Measurements from ENCODE around the gene MYOM3. TPM values are rescaled to one million over a fixed set of nuclear protein-coding genes. Genes with fewer than 3 reads are reported as not detected.

Gene MYOM3
- total RNA-seq: not detected
- polyA plus RNA-seq: not detected

GRCh38 chr1:24111996-24112779, at the start of gene MYOM3:
TSS of gene MYOM3 (minus strand) at chr1:24112135. CDS start at chr1:24108636, 3,499 bp downstream.
- Mint-ChIP-seq H3K36me3 (no peaks in the 10 kb centered on the region), H3K9me3 (no peaks in the 10 kb centered on the region), H3K27me3 (peaks cover 30% of the 10 kb centered on the region), H3K27ac (peak within 1 kb of the TSS in 1 of 3 donors; percentile 85), H3K4me1 (peaks cover 0 to 9% (median 0%) of the 10 kb centered on the region in 4 donors), H3K4me3 (peak within 1 kb of the TSS in 1 of 4 donors; percentile 50)
- peak in 2 of 3 donors; percentile 29 to 66 for DNase-seq
- peak; percentile 79 to 86 for ATAC-seq (ENCODE audit: low read depth in 2 of 2)
- H3K4me3 ChIP-seq (ENCODE audit: low read depth, low read length): no peak within 1 kb of the TSS
- H3K4me1 ChIP-seq (ENCODE audit: control insufficient read depth, insufficient read depth, low read length, poor library complexity, severe bottlenecking): no peaks in the 10 kb centered on the region
- no peaks in the 10 kb centered on the region for H3K36me3 ChIP-seq (ENCODE audit: control insufficient read depth, insufficient read depth, low read length)
- no peak within 1 kb of the TSS for H3K27ac ChIP-seq (ENCODE audit: insufficient read depth, low read length, poor library complexity, severe bottlenecking)
- no peaks in the 10 kb centered on the region for H3K9me3 ChIP-seq (ENCODE audit: control insufficient read depth in 2 of 2, low read length in 2 of 2)
- H3K27me3 ChIP-seq (ENCODE audit: control insufficient read depth, insufficient read depth, low read length): peaks cover 3% of the 10 kb centered on the region

GRCh38 chr1:24161270-24161669, 49.3 kb upstream of the MYOM3 start:
- Histone ChIP-seq H3K4me3 (ENCODE audit: low read depth, low read length) (no peak overlapping the region), H3K27me3 (ENCODE audit: control insufficient read depth, insufficient read depth, low read length) (no peaks in the 10 kb centered on the region), H3K9me3 (ENCODE audit: control insufficient read depth in 2 of 2, low read length in 2 of 2) (no peaks in the 10 kb centered on the region), H3K36me3 (ENCODE audit: control insufficient read depth, insufficient read depth, low read length) (no peaks in the 10 kb centered on the region), H3K27ac (ENCODE audit: insufficient read depth, low read length, poor library complexity, severe bottlenecking) (no peak overlapping the region), H3K4me1 (ENCODE audit: control insufficient read depth, insufficient read depth, low read length, poor library complexity, severe bottlenecking) (no peaks in the 10 kb centered on the region)
- H3K4me3 Mint-ChIP-seq: no peak overlapping the region
- ATAC-seq (ENCODE audit: low read depth in 2 of 2): no peak
- peaks cover 20% of the 10 kb centered on the region for H3K36me3 Mint-ChIP-seq
- H3K27ac Mint-ChIP-seq: no peak overlapping the region
- H3K27me3 Mint-ChIP-seq: no peaks in the 10 kb centered on the region
- no peaks in the 10 kb centered on the region for H3K9me3 Mint-ChIP-seq
- no peaks in the 10 kb centered on the region for H3K4me1 Mint-ChIP-seq
- no peak for DNase-seq

- Mint-ChIP-seq H3K9me3 (no peaks in the 10 kb centered on the region), H3K27ac (no peak overlapping the region), H3K4me3 (no peak overlapping the region), H3K27me3 (no peaks in the 10 kb centered on the region), H3K36me3 (peaks cover 9% of the 10 kb centered on the region), H3K4me1 (no peaks in the 10 kb centered on the region)
- no peak for DNase-seq
- Histone ChIP-seq H3K4me3 (ENCODE audit: low read depth, low read length) (no peak overlapping the region), H3K27ac (ENCODE audit: insufficient read depth, low read length, poor library complexity, severe bottlenecking) (no peak overlapping the region), H3K4me1 (ENCODE audit: control insufficient read depth, insufficient read depth, low read length, poor library complexity, severe bottlenecking) (no peaks in the 10 kb centered on the region), H3K9me3 (ENCODE audit: control insufficient read depth in 2 of 2, low read length in 2 of 2) (no peaks in the 10 kb centered on the region), H3K36me3 (ENCODE audit: control insufficient read depth, insufficient read depth, low read length) (no peaks in the 10 kb centered on the region), H3K27me3 (ENCODE audit: control insufficient read depth, insufficient read depth, low read length) (no peaks in the 10 kb centered on the region)
- ATAC-seq (ENCODE audit: low read depth in 2 of 2): no peak
Measured at GRCh38 chr1:24159366-24159765, 47.4 kb upstream of the MYOM3 start.

- no peaks in the 10 kb centered on the region for H3K9me3 Mint-ChIP-seq
- Histone ChIP-seq H3K27ac (ENCODE audit: insufficient read depth, low read length, poor library complexity, severe bottlenecking) (no peak overlapping the region), H3K36me3 (ENCODE audit: control insufficient read depth, insufficient read depth, low read length) (no peaks in the 10 kb centered on the region), H3K9me3 (ENCODE audit: control insufficient read depth in 2 of 2, low read length in 2 of 2) (no peaks in the 10 kb centered on the region), H3K27me3 (ENCODE audit: control insufficient read depth, insufficient read depth, low read length) (no peaks in the 10 kb centered on the region), H3K4me3 (ENCODE audit: low read depth, low read length) (no peak overlapping the region), H3K4me1 (ENCODE audit: control insufficient read depth, insufficient read depth, low read length, poor library complexity, severe bottlenecking) (no peaks in the 10 kb centered on the region)
- no peak overlapping the region for H3K4me3 Mint-ChIP-seq
- H3K4me1 Mint-ChIP-seq: no peaks in the 10 kb centered on the region
- ATAC-seq (ENCODE audit: low read depth in 2 of 2) (no peak), DNase-seq (no peak)
- H3K27me3 Mint-ChIP-seq: no peaks in the 10 kb centered on the region
- H3K36me3 Mint-ChIP-seq: peaks cover 9% of the 10 kb centered on the region
- no peak overlapping the region for H3K27ac Mint-ChIP-seq
Measured at GRCh38 chr1:24157918-24158481, 46.1 kb upstream of the MYOM3 start.

GRCh38 chr1:24156542-24157260, 44.8 kb upstream of the MYOM3 start:
- ATAC-seq (ENCODE audit: low read depth in 2 of 2) (no peak), DNase-seq (no peak)
- Histone ChIP-seq H3K4me1 (ENCODE audit: control insufficient read depth, insufficient read depth, low read length, poor library complexity, severe bottlenecking) (no peaks in the 10 kb centered on the region), H3K9me3 (ENCODE audit: control insufficient read depth in 2 of 2, low read length in 2 of 2) (no peaks in the 10 kb centered on the region), H3K27me3 (ENCODE audit: control insufficient read depth, insufficient read depth, low read length) (peaks cover 3% of the 10 kb centered on the region), H3K4me3 (ENCODE audit: low read depth, low read length) (no peak overlapping the region), H3K27ac (ENCODE audit: insufficient read depth, low read length, poor library complexity, severe bottlenecking) (no peak overlapping the region), H3K36me3 (ENCODE audit: control insufficient read depth, insufficient read depth, low read length) (no peaks in the 10 kb centered on the region)
- no peaks in the 10 kb centered on the region for H3K4me1 Mint-ChIP-seq
- H3K27me3 Mint-ChIP-seq: peaks cover 5% of the 10 kb centered on the region
- H3K36me3 Mint-ChIP-seq: peaks cover 6% of the 10 kb centered on the region
- H3K4me3 Mint-ChIP-seq: no peak overlapping the region
- no peak overlapping the region for H3K27ac Mint-ChIP-seq
- no peaks in the 10 kb centered on the region for H3K9me3 Mint-ChIP-seq

GRCh38 chr1:24155011-24155782, 43.3 kb upstream of the MYOM3 start:
- H3K4me3 ChIP-seq (ENCODE audit: low read depth, low read length): no peak overlapping the region
- ATAC-seq (ENCODE audit: low read depth in 2 of 2) (no peak), DNase-seq (no peak)
- no peaks in the 10 kb centered on the region for H3K9me3 ChIP-seq (ENCODE audit: control insufficient read depth in 2 of 2, low read length in 2 of 2)
- peaks cover 0 to 10% (median 3%) of the 10 kb centered on the region in 4 donors for H3K4me1 Mint-ChIP-seq
- peaks cover 6% of the 10 kb centered on the region for H3K36me3 Mint-ChIP-seq
- H3K36me3 ChIP-seq (ENCODE audit: control insufficient read depth, insufficient read depth, low read length): no peaks in the 10 kb centered on the region
- H3K27ac Mint-ChIP-seq: peak overlapping the region in 1 of 3 donors; percentile 69
- peaks cover 8% of the 10 kb centered on the region for H3K4me1 ChIP-seq (ENCODE audit: control insufficient read depth, insufficient read depth, low read length, poor library complexity, severe bottlenecking)
- no peak overlapping the region for H3K4me3 Mint-ChIP-seq
- peaks cover 7% of the 10 kb centered on the region for H3K27me3 ChIP-seq (ENCODE audit: control insufficient read depth, insufficient read depth, low read length)
- H3K27me3 Mint-ChIP-seq: peaks cover 20% of the 10 kb centered on the region
- H3K27ac ChIP-seq (ENCODE audit: insufficient read depth, low read length, poor library complexity, severe bottlenecking): no peak overlapping the region
- no peaks in the 10 kb centered on the region for H3K9me3 Mint-ChIP-seq

- no peaks in the 10 kb centered on the region for H3K36me3 ChIP-seq (ENCODE audit: control insufficient read depth, insufficient read depth, low read length)
- peaks cover 0 to 12% (median 5%) of the 10 kb centered on the region in 4 donors for H3K4me1 Mint-ChIP-seq
- no peak overlapping the region for H3K4me3 ChIP-seq (ENCODE audit: low read depth, low read length)
- H3K27me3 ChIP-seq (ENCODE audit: control insufficient read depth, insufficient read depth, low read length): peaks cover 9% of the 10 kb centered on the region
- no peak for DNase-seq
- peaks cover 6% of the 10 kb centered on the region for H3K36me3 Mint-ChIP-seq
- no peak for ATAC-seq (ENCODE audit: low read depth in 2 of 2)
- no peak overlapping the region for H3K4me3 Mint-ChIP-seq
- peaks cover 28% of the 10 kb centered on the region for H3K27me3 Mint-ChIP-seq
- H3K4me1 ChIP-seq (ENCODE audit: control insufficient read depth, insufficient read depth, low read length, poor library complexity, severe bottlenecking): peaks cover 10% of the 10 kb centered on the region
- H3K9me3 Mint-ChIP-seq: no peaks in the 10 kb centered on the region
- H3K9me3 ChIP-seq (ENCODE audit: control insufficient read depth in 2 of 2, low read length in 2 of 2): no peaks in the 10 kb centered on the region
- no peak overlapping the region for H3K27ac Mint-ChIP-seq
- no peak overlapping the region for H3K27ac ChIP-seq (ENCODE audit: insufficient read depth, low read length, poor library complexity, severe bottlenecking)
Measured at GRCh38 chr1:24154215-24154614, 42.3 kb upstream of the MYOM3 start.

All from CD4-positive, CD25-positive, alpha-beta regulatory T cell (primary cell).